Stomach (tissue), 9 donors: Measurements from ENCODE around the gene RBM14. TPM values are rescaled to one million over a fixed set of nuclear protein-coding genes. Genes with fewer than 3 reads are reported as not detected.
"Not testable (repeated sequence)": the region's sequence is repeated elsewhere in the genome, so short reads cannot be mapped to it uniquely, and the experiment has no call there.

Experiments
- DNase-seq, 2 donors: peaks; one replicate each; pipeline versions ENCODE4 v3.0.0 to v3.0.0-alpha.2; 2013 to 2019
- H3K27ac ChIP-seq, 5 donors: fragments of 200-600 bp in 4 of 5; sonication (generic) in 4 of 5; one replicate each; pipeline ENCODE4 v1.5.1; 2013 to 2019; ENCODE audit warnings: mild to moderate bottlenecking in 1 of 5, moderate library complexity in 1 of 5
- H3K27me3 ChIP-seq, 3 donors: fragments of 200-600 bp; sonication (generic); one replicate each; pipeline ENCODE4 v1.5.1; 2017 to 2019; ENCODE audit warnings: mixed run types in 1 of 3
- H3K36me3 ChIP-seq, 4 donors: fragments of 200-600 bp; sonication (generic); 1 replicate in 3 of 4; 2 replicates in 1 of 4; pipeline ENCODE4 v1.5.1; 2016 to 2019
- H3K4me1 ChIP-seq, 4 donors: fragments of 200-600 bp; sonication (generic); one replicate each; pipeline ENCODE4 v1.5.1; 2016 to 2019
- H3K4me3 ChIP-seq, 4 donors: fragments of 200-600 bp; sonication (generic) in 3 of 4; one replicate each; pipeline ENCODE4 v1.5.1; 2016 to 2019; ENCODE audit warnings: mild to moderate bottlenecking in 1 of 4
- H3K9me3 ChIP-seq, 4 donors: fragments of 200-600 bp; sonication (generic); one replicate each; pipeline ENCODE4 v1.5.1; 2016 to 2019
- EP300 ChIP-seq: sonication (generic); formaldehyde crosslinking; IDR thresholded peaks from one replicate; pipeline ENCODE4 v1.6.1; 2017; ENCODE audit warnings: antibody characterized with exemption
- POLR2A ChIP-seq, 4 donors: fragments of 450-650 bp; IDR thresholded peaks; one replicate each; pipeline ENCODE4 v1.6.1; 2016; ENCODE audit warnings: antibody characterized with exemption in 4 of 4, control low read depth in 2 of 4, mild to moderate bottlenecking in 1 of 4, moderate library complexity in 1 of 4
- POLR2AphosphoS5 ChIP-seq, 3 donors: sonication (generic); formaldehyde crosslinking; IDR thresholded peaks; one replicate each; pipeline ENCODE4 v1.6.1; 2016; ENCODE audit warnings: antibody characterized with exemption in 3 of 3
- WGBS, 5 donors: extraction: QIAGEN DNeasy Blood & Tissue Kit in 3 of 5; methylation state at CpG; one replicate each; pipeline versions ENCODE4 v1.1.5 to v1.1.7; 2013 to 2018; 5-methylcytosine and 5-hydroxymethylcytosine counted together
- intact Hi-C: fragments of 100-400 bp; cut with DNase I; formaldehyde crosslinking; loops from one replicate; pipeline ENCODE4 v1.15.1; 2023; ENCODE audit warnings: low total_unique reads
- polyA plus RNA-seq, 3 donors: library from polyadenylated mRNA; stranded (reverse); fragments of 200-250 nt; gene quantifications; one replicate each; pipeline ENCODE4 v1.2.3, GENCODE V29; 2013
- total RNA-seq, 5 donors: library from RNA; depleted of rRNA; stranded (reverse); fragments of >200 nt; gene quantifications; one replicate each; pipeline versions ENCODE4 v1.1.0 to v1.2.3, GENCODE V29; 2014 to 2016
- TF ChIP-seq, protein P1 (sequence below), 7 experiments: fragments of 450-650 bp in 4 of 7; fragments of 200-600 bp in 3 of 7; sonication (generic) in 3 of 7; IDR thresholded peaks; one replicate each; pipeline ENCODE4 v1.5.1; 2016 to 2019; ENCODE audit warnings: antibody characterized with exemption in 7 of 7, control low read depth in 2 of 7, mild to moderate bottlenecking in 1 of 7
- donor health status: healthy with polysubstance abuse.
- donor health status: Bipolar disorder and iron deficiency.
- donor health status: healthy.

RBM14 gene
- total and polyA plus RNA-seq, 8 donors, result 9.9 to 233 (median 34.0) TPM

DNA sequence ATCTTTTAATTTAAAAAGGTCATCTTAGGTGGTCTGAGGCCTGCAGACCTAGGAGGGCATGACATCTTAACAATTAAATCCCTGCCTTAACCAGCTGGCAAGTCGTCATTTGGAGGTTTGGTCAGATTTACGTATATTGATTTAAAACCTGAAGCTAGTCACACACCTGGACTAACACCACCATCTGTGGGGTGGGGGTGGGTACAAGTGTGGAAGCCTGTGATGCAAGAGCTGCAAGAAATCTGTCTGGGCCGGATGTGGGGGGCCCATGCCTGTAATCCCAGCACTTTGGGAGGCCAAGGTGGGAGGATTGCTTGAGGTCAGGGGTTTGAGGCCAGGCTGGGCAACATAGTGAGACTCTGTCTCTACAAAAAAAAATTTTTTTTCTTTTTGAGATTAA is 35.2 kb upstream of the RBM14 start:
- intact Hi-C loops, result no loop called here
- Histone ChIP-seq H3K27ac (no peak overlapping the region), H3K36me3 (no peaks in the 10 kb centered on the region), H3K4me3 (no peak overlapping the region), H3K9me3 (peaks cover 0 to 13% (median 0%) of the 10 kb centered on the region in 4 donors), H3K27me3 (no peaks in the 10 kb centered on the region), H3K4me1 (peaks cover 3 to 8% (median 6%) of the 10 kb centered on the region in 4 donors)
- WGBS, 5 donors, result 71 to 91% (median 84%) methylated on average over 3 of the region's 3 CpGs
- DNase-seq, result no peak
- TF ChIP-seq, protein P1, sequence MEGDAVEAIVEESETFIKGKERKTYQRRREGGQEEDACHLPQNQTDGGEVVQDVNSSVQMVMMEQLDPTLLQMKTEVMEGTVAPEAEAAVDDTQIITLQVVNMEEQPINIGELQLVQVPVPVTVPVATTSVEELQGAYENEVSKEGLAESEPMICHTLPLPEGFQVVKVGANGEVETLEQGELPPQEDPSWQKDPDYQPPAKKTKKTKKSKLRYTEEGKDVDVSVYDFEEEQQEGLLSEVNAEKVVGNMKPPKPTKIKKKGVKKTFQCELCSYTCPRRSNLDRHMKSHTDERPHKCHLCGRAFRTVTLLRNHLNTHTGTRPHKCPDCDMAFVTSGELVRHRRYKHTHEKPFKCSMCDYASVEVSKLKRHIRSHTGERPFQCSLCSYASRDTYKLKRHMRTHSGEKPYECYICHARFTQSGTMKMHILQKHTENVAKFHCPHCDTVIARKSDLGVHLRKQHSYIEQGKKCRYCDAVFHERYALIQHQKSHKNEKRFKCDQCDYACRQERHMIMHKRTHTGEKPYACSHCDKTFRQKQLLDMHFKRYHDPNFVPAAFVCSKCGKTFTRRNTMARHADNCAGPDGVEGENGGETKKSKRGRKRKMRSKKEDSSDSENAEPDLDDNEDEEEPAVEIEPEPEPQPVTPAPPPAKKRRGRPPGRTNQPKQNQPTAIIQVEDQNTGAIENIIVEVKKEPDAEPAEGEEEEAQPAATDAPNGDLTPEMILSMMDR (IDR thresholded peaks at IDR 0.05), result no peak
- TF ChIP-seq POLR2A (IDR thresholded peaks at IDR 0.05), result no peak
- TF ChIP-seq EP300, result no peak
- no peak for TF ChIP-seq POLR2AphosphoS5 (IDR thresholded peaks at IDR 0.05)

DNA sequence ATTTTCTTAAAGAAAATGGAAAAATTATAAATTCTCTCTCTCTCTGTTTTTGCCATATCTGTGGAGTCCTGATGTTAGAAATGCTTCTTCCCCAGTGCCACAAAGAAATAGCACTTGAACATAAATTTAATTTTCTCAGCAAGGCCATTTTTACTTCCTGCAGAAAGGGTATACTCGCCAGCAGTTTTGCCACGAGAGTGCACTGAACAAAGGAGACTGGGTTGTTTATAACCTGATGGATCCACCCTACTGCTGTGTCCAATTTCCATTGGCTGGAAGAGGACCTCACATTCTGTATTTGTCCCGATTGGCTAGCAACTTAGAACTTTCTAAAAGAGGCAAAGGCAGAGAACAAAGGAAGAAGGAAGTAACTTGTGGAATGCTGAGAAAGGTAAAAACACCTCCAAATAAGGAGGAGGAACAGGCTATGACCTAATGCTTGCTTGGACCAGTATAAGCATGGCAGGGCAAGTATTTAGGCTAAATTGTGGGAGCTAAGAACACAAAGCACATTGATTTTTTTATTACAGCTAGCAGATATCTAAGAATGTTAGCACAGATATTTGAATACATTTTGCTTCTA is 33.8 kb upstream of the RBM14 start:
- H3K4me3 ChIP-seq, H3K36me3 ChIP-seq, H3K4me1 ChIP-seq, intact Hi-C loops, H3K27me3 ChIP-seq, H3K27ac ChIP-seq, DNase-seq: not testable (repeated sequence)
- 71 to 86% (median 80%) methylated on average over 3 of the region's 3 CpGs for WGBS, 5 donors
- H3K9me3 ChIP-seq, result peaks cover 0 to 13% (median 0%) of the 10 kb centered on the region in 4 donors

DNA sequence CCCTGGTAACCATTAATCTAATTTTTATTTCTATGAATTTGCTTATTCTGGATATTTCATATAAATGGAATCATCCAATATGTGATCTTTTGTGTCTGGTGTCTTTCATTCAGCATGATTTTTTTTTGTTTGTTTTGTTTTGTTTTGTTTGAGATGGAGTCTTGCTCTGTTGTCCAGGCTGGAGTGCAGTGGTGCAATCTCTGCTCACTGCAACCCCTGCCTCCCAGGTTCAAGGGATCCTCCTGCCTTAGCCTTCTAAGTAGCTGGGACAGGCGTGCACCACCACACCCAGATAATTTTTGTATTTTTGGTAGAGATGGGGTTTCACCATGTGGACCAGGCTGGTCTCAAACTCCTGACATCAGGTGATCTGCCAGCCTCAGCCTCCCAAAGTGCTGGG is 31.0 kb upstream of the RBM14 start:
- DNase-seq, H3K27ac ChIP-seq, H3K4me3 ChIP-seq, H3K36me3 ChIP-seq, H3K4me1 ChIP-seq, intact Hi-C loops, H3K27me3 ChIP-seq: not testable (repeated sequence)
- 73 to 94% (median 88%) methylated on average over 1 of the region's 1 CpG for WGBS, 5 donors
- H3K9me3 ChIP-seq, result peaks cover 0 to 13% (median 0%) of the 10 kb centered on the region in 4 donors

DNA sequence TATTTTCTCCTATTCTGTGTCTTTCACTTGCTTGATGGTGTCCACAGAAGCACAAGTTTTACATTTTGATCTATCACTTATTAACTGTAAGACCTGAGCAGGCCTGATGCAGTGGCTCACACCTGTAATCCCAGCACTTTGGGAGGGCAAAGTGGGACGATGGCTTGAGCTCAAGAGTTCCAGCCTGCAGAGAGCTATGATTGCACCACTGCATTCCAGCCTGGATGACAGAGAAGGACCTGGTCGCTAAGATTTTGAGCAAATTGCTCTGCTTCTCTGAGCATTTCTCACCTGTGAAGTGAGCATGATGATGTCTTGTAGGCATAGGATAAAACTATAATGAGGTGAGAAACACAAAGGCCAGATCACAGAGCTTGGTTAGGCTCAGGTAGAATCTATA is 30.3 kb upstream of the RBM14 start:
- WGBS, 5 donors, result 49 to 63% (median 58%) methylated on average over 2 of the region's 2 CpGs

DNA sequence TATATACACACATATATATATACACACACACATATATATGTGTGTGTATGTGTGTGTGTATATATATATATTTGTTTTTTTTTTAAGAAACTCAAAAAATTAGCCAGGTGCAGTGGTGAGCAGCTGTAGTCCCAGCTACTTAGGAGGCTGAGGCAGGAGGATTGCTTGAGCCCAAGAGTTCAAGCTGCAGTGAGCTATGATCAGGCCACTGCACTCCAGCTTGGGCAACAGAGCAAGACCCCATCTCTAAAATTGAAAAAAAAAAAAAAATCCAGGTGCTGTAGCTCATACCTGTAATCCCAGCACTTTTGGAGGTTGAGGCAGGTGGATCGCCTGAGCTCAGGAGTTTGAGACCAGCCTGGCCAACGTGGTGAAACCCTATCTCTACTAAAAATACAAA is 27.1 kb upstream of the RBM14 start:
- H3K27me3 ChIP-seq, intact Hi-C loops, H3K27ac ChIP-seq, H3K36me3 ChIP-seq, DNase-seq, H3K4me3 ChIP-seq, H3K9me3 ChIP-seq: not testable (repeated sequence)
- WGBS, 5 donors, result 58 to 85% (median 64%) methylated on average over 2 of the region's 2 CpGs
- H3K4me1 ChIP-seq, result peaks cover 16 to 20% (median 19%) of the 10 kb centered on the region in 4 donors

More for the DNA sequence above, 30.3 kb upstream of the RBM14 start:
- Histone ChIP-seq H3K4me3 (no peak overlapping the region), H3K36me3 (no peaks in the 10 kb centered on the region), H3K27ac (no peak overlapping the region), H3K27me3 (no peaks in the 10 kb centered on the region), H3K4me1 (no peaks in the 10 kb centered on the region), H3K9me3 (peaks cover 0 to 13% (median 0%) of the 10 kb centered on the region in 4 donors)
- no peak for DNase-seq
- TF ChIP-seq POLR2A (IDR thresholded peaks at IDR 0.05) (no peak), EP300 (no peak), POLR2AphosphoS5 (IDR thresholded peaks at IDR 0.05) (no peak)
- TF ChIP-seq, protein P1 (IDR thresholded peaks at IDR 0.05), result no peak
- intact Hi-C loops, result no loop called here

DNA sequence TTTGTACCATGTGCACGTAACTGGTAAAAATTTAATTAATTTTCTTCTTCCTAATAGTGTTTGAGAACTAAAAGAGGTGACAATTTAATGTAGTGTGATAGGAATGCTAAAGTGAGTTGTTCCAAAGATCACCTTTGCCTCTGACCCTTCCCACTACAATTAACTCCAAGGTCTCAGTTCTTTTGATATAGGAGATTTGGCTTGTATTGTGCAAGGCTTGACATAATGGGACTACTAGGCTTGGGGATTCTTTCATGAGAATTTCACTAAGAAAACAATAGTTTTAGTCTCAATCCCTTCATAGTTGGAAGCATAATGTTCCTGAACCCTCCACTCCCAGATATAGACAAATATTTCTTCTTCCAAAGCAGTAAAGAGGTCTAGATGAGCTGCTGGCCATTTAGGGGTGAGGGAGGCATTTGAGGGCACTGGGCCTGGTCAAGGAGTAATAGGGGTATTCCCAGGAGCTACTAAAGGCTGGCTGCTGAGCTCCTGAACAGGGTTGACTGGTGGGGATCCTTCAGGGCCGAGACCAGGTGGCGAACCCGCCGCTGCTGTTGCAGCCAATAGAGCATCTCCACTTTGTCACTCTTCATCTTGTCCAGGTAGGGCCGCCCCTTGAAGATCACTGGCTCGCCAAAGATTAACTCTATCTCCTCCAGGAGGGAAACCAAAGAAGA is 26.3 kb upstream of the RBM14 start:
- no peak for DNase-seq
- H3K27me3 ChIP-seq, result no peaks in the 10 kb centered on the region
- TF ChIP-seq, protein P1 (IDR thresholded peaks at IDR 0.05), result no peak
- TF ChIP-seq EP300, result no peak
- TF ChIP-seq POLR2A (IDR thresholded peaks at IDR 0.05), result no peak
- TF ChIP-seq POLR2AphosphoS5 (IDR thresholded peaks at IDR 0.05), result no peak
- no peak overlapping the region for H3K4me3 ChIP-seq
- 91 to 97% (median 95%) methylated on average over 7 of the region's 7 CpGs for WGBS, 5 donors
- no peaks in the 10 kb centered on the region for H3K36me3 ChIP-seq
- peaks cover 23 to 28% (median 26%) of the 10 kb centered on the region in 4 donors for H3K4me1 ChIP-seq
- H3K9me3 ChIP-seq, result no peaks in the 10 kb centered on the region
- no peak overlapping the region for H3K27ac ChIP-seq
- intact Hi-C loops, result no loop called here
